ENCODE results near the gene UST. TPM values are rescaled to one million over a fixed set of nuclear protein-coding genes. Genes with fewer than 3 reads are reported as not detected.

UST gene
- total and polyA plus RNA-seq, 4 donors: 0.24 to 2.7 (median 0.87) TPM

DNA sequence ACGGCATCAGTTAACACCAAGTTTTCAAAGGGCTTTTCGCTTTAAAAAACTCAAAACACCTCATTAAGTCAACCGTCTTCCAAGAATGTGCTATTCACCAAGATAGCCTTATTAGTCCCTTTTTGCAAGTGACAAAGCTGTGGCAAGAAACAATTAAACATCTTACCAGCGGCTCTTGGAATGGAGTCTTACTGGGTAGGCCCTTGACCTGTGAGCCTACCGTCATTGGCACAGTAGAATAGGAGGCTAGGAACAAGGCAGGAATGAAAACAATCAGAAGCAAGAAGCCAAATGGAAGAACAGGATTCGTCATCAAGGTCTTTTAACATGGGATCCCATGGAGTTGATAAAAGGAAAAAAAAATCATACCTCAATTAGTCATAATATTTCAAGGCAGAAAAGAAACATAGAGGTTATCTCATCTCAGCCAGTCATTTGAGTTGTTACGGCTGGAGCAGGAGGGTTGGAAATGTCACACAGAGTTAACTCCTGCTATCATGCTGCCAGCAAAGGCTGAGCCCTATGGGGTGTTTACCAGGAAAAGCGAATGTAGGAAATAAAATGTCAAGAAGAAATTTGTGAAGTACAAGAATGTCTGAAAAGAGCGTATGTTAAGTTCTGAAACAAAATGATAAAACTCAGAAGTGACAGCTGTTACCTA lies 236.4 kb downstream of the UST start:
- Histone ChIP-seq H3K9ac (ENCODE audit: low read depth in 1 of 2, low read length in 2 of 2) (no peak overlapping the region), H3K27ac (ENCODE audit: low read depth in 1 of 2, low read length in 2 of 2) (no peak overlapping the region), H3K27me3 (ENCODE audit: control insufficient read depth in 4 of 4, insufficient read depth in 4 of 4, low read length in 3 of 4) (no peaks in the 10 kb centered on the region), H3K9me3 (ENCODE audit: control insufficient read depth in 4 of 4, low read length in 3 of 4) (no peaks in the 10 kb centered on the region), H3K36me3 (ENCODE audit: control insufficient read depth in 4 of 4, insufficient read depth in 3 of 4, low read depth in 1 of 4, low read length in 3 of 4) (no peaks in the 10 kb centered on the region), H3K4me1 (ENCODE audit: control insufficient read depth in 4 of 4, insufficient read depth in 4 of 4, low read length in 3 of 4) (no peaks in the 10 kb centered on the region), H3K4me3 (ENCODE audit: low read depth in 1 of 3, low read length in 3 of 3) (no peak overlapping the region)
- WGBS: 94% methylated on average over 9 of the region's 9 CpGs
- TF ChIP-seq, protein P1, sequence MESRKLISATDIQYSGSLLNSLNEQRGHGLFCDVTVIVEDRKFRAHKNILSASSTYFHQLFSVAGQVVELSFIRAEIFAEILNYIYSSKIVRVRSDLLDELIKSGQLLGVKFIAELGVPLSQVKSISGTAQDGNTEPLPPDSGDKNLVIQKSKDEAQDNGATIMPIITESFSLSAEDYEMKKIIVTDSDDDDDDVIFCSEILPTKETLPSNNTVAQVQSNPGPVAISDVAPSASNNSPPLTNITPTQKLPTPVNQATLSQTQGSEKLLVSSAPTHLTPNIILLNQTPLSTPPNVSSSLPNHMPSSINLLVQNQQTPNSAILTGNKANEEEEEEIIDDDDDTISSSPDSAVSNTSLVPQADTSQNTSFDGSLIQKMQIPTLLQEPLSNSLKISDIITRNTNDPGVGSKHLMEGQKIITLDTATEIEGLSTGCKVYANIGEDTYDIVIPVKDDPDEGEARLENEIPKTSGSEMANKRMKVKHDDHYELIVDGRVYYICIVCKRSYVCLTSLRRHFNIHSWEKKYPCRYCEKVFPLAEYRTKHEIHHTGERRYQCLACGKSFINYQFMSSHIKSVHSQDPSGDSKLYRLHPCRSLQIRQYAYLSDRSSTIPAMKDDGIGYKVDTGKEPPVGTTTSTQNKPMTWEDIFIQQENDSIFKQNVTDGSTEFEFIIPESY (IDR thresholded peaks at IDR 0.05): no peak
- TF ChIP-seq FOXA2 (IDR thresholded peaks at IDR 0.05): no peak
- TF ChIP-seq YY1 (IDR thresholded peaks at IDR 0.05): no peak
- no peak for TF ChIP-seq JUND (IDR thresholded peaks at IDR 0.05)
- no peak for DNase-seq (ENCODE audit: low spot score)

GRCh38 chr6:148983966-148984365 lies 237.1 kb downstream of the UST start:
- Histone ChIP-seq H3K4me3 (ENCODE audit: low read depth in 1 of 3, low read length in 3 of 3) (no peak overlapping the region), H3K27me3 (ENCODE audit: control insufficient read depth in 4 of 4, insufficient read depth in 4 of 4, low read length in 3 of 4) (no peaks in the 10 kb centered on the region), H3K9ac (ENCODE audit: low read depth in 1 of 2, low read length in 2 of 2) (no peak overlapping the region), H3K4me1 (ENCODE audit: control insufficient read depth in 4 of 4, insufficient read depth in 4 of 4, low read length in 3 of 4) (no peaks in the 10 kb centered on the region), H3K36me3 (ENCODE audit: control insufficient read depth in 4 of 4, insufficient read depth in 3 of 4, low read depth in 1 of 4, low read length in 3 of 4) (no peaks in the 10 kb centered on the region), H3K27ac (ENCODE audit: low read depth in 1 of 2, low read length in 2 of 2) (no peak overlapping the region), H3K9me3 (ENCODE audit: control insufficient read depth in 4 of 4, low read length in 3 of 4) (no peaks in the 10 kb centered on the region)
- 84% methylated on average over 2 of the region's 2 CpGs for WGBS
- TF ChIP-seq NR2F2 (IDR thresholded peaks at IDR 0.05) (no peak), SP1 (IDR thresholded peaks at IDR 0.05) (no peak), FOXA1 (IDR thresholded peaks at IDR 0.05) (no peak), FOXA2 (IDR thresholded peaks at IDR 0.05) (no peak), YY1 (IDR thresholded peaks at IDR 0.05) (no peak), RAD21 (IDR thresholded peaks at IDR 0.05) (no peak), GABPA (IDR thresholded peaks at IDR 0.05 in 1 of 2, conservative IDR thresholded peaks at IDR 0.05 in 1 of 2) (no peak), TAF1 (conservative IDR thresholded peaks at IDR 0.05) (no peak), JUND (IDR thresholded peaks at IDR 0.05) (no peak), ATF3 (IDR thresholded peaks at IDR 0.05) (no peak), EGR1 (IDR thresholded peaks at IDR 0.05; ENCODE audit: low read depth in 2 of 2) (no peak), HNF4A (conservative IDR thresholded peaks at IDR 0.05) (no peak), HNF4G (IDR thresholded peaks at IDR 0.05) (no peak)
- TF ChIP-seq, protein P1 (IDR thresholded peaks at IDR 0.05): no peak
- TF ChIP-seq, protein P2, sequence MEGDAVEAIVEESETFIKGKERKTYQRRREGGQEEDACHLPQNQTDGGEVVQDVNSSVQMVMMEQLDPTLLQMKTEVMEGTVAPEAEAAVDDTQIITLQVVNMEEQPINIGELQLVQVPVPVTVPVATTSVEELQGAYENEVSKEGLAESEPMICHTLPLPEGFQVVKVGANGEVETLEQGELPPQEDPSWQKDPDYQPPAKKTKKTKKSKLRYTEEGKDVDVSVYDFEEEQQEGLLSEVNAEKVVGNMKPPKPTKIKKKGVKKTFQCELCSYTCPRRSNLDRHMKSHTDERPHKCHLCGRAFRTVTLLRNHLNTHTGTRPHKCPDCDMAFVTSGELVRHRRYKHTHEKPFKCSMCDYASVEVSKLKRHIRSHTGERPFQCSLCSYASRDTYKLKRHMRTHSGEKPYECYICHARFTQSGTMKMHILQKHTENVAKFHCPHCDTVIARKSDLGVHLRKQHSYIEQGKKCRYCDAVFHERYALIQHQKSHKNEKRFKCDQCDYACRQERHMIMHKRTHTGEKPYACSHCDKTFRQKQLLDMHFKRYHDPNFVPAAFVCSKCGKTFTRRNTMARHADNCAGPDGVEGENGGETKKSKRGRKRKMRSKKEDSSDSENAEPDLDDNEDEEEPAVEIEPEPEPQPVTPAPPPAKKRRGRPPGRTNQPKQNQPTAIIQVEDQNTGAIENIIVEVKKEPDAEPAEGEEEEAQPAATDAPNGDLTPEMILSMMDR (IDR thresholded peaks at IDR 0.05; ENCODE audit: low read depth, low read length, missing input control): no peak
- TF ChIP-seq, protein P3, sequence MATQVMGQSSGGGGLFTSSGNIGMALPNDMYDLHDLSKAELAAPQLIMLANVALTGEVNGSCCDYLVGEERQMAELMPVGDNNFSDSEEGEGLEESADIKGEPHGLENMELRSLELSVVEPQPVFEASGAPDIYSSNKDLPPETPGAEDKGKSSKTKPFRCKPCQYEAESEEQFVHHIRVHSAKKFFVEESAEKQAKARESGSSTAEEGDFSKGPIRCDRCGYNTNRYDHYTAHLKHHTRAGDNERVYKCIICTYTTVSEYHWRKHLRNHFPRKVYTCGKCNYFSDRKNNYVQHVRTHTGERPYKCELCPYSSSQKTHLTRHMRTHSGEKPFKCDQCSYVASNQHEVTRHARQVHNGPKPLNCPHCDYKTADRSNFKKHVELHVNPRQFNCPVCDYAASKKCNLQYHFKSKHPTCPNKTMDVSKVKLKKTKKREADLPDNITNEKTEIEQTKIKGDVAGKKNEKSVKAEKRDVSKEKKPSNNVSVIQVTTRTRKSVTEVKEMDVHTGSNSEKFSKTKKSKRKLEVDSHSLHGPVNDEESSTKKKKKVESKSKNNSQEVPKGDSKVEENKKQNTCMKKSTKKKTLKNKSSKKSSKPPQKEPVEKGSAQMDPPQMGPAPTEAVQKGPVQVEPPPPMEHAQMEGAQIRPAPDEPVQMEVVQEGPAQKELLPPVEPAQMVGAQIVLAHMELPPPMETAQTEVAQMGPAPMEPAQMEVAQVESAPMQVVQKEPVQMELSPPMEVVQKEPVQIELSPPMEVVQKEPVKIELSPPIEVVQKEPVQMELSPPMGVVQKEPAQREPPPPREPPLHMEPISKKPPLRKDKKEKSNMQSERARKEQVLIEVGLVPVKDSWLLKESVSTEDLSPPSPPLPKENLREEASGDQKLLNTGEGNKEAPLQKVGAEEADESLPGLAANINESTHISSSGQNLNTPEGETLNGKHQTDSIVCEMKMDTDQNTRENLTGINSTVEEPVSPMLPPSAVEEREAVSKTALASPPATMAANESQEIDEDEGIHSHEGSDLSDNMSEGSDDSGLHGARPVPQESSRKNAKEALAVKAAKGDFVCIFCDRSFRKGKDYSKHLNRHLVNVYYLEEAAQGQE (IDR thresholded peaks at IDR 0.05): no peak
- TF ChIP-seq, protein P4, sequence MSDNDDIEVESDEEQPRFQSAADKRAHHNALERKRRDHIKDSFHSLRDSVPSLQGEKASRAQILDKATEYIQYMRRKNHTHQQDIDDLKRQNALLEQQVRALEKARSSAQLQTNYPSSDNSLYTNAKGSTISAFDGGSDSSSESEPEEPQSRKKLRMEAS (IDR thresholded peaks at IDR 0.05): no peak
- no peak for DNase-seq (ENCODE audit: low spot score)
